NCI-H1092 (cell line): ENCODE data around the gene PRR20G.
"Not testable (repeated sequence)": the region's sequence is repeated elsewhere in the genome, so short reads cannot be mapped to it uniquely, and the experiment has no call there.

Source experiments
- DNase-seq: peaks from one replicate; lab custom pipeline; 2025; lab: John Stamatoyannopoulos, UW

Gene PRR20G

DNA sequence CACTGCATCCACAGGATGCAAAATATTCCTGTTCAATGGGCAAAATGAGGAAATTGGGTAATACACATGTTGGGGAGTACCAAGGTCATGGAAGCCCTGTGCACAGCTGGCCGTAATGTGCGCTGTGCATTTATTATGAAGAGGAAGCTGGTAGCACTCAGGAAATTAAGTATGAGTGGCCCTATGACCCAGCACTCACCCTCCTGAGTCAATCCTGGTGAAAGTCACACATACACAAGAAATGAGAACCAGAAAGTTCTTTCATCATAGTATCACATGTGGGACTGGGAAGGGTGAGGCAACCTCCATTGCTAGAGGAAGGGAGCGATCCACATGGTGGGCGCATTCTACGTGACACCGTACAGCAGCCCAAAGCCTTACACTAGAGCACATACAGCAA, 11.4 kb upstream of the PRR20G start:
- DNase-seq, result no peak

DNA sequence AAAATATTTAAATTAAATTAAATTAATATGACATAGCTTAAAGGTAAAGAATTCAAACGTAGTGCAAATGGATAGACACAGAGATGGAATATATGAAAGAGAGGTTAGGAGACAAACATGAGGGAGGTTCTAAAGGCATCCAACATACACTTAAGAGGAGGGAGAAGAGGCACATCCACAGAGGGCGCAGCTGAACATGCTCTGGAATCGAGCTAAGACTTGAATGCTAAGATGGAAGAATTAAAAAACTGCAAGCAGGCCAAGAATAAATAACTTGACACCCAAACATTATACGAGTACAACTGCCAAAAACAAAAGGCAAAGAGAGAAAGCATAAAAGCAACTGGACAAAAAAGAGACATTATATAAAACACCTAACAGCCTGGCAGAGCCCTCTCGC, 9.1 kb upstream of the PRR20G start:
- no peak for DNase-seq

DNA sequence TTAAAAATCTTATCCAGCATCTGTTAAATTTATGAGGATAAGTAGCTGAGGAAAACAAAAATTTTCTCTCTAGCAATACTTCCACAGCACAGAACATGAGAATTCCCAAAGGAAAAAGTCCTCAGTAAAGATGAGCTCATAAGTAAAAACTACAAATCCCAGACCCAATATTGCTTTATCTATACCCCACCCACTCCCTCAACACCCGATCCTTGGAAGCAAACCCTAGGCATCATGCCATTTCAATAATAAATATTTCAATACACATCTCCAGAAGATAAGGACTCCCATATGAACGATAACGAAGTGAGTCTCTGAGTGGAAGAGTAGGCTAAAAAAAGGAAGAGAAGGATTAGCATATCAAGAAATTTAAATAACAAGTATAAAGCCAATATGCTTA, 8.3 kb upstream of the PRR20G start:
- DNase-seq, result no peak

DNA sequence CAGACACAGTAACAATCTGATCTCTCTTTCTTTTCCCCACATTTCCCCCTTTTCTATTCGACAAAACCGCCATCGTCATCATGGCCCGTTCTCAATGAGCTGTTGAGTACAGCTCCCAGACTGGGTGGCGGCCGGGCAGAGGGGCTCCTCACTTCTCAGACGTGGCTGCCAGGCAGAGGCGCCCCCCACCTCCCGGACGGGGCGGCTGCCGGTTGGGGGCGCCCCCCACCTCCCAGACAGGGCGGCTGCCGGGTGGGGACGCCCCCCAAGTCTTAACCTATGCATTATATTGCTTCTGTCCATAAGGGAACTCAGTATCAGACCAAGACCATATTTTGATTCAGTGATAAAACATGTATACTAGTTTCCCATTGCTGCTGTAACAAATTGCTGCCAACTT, 5.8 kb upstream of the PRR20G start:
- DNase-seq, result not testable (repeated sequence)

DNA sequence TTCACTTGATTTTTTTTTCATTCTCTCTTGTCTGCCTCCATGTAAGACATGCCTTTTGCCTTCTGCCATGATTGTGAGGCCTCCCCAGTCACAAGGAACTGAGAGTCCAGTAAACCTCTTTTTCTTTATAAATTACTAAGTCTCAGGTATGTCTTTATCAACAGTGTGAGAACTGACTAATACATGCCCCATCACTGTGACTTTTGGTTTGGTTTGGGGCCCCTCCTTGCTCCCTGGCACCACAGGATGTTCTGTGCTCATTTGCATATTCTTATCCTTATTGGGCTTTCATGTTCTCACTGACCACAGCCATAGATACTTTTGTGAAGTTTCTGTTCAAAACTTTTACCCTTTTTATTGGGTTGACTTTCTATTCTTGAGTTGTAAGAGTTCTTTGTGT, 3.8 kb upstream of the PRR20G start:
- no peak for DNase-seq

DNA sequence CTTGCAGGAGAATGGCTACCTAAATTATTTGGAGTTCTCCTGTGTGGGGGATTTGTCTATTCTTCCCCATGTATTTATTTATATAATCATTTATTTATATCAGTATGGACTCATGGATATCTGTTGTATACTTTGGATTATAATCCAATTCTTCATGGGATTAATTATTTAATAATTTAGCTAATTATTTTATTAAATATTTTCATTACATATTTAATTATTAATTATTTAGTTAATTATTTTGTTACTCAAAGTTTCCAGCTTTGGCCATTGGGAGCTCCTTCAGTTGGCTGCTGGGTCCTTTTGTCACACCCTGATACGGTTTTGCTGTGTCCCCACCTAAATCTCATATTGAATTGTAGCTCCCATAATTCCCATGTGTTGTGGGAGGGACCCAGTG, 3.3 kb upstream of the PRR20G start:
- DNase-seq, result no peak

DNA sequence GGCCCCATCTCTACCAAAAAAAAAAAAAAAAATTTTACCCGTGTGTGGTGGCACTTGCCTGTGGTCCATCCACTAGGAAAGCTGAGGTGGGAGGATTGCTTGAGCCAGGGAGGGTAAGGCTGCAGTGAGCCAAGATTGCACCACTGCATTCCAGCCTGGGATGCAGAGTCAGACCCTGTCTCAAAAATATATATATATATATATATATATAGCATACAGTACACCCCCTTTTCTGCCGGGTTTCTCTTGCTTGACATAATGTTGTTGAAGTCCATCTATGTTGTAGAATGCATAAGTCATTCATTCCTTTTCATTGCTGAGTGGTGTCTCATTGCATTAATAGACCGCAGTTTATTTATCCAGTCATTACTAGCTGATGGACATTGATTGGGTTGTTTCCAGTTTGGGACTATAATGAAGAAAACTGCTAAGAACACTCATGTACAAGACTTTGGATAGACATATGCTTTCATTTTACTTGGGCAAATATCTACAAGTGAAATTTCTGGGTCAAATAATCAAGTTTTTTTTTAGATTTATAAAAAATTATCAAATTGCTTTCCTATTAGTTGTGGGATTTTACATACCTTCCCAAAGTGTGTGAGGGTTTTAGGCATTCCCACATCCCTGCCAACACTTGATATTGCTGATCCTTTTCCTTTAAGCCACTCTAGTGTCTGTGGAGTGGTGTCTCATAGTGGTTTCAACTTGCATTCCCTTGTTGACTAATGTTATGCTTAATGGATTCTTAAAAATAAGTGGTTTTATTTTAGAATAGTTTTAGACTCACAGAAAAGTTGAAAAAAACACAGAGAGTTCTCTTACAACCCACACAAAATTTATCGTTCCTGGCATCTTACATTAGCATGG, 2.1 kb upstream of the PRR20G start:
- DNase-seq, result no peak

DNA sequence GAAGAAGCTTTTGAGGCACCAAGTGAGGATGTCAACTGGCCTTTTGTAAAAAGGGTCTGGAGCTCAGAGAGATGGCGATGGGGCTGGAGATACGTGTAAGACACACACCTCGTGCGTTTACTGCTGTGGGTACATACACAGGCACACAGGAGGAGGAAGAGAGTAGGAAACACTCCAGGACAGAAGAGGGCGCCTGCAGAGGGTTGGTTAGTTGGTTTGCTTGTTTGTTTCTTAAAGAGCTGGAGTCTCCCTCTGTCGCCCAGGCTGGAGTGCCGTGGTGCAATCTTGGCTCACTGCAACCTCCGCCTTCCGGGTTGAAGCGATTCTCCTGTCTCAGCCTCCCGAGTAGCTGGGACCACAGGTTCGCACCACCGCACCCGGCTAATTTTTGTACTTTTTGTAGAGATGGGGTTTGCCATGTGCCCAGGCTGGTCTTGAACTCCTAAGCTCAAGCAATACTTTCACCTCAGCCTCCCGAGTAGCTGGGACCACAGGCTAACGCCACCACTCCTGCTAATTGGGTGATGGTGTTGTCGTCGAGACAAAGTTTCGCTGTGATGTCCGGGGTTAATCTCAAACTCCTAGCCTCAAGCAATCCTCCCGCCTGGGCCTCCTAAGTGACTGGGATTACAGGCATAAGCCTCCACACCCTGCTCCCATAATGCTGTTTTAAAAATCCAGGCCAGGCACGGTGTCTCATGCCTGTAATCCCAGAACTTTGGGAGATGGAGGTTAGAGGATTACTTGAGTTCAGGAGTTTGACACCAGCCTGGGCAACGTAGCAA, 1.3 kb upstream of the PRR20G start:
- no peak for DNase-seq

DNA sequence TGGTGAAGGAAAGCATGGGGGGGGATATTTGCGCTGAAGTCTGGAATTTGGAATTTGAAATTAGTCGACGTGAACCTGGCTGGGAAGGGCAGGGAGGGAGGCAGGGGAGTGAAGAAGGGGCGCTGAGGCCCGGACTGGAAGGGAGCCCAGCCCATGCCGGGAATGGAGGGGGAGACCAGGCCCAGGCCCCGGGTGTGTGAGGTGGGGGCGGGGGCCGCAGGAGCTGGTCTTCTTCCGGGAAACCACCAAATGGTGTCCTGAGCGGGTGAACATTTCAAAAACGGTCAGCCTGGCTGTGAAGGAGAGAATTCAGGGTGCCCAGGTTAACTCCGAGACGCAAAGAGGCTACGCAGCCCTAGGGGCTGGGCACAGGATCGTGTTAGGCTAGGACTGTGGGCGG, 497 bp upstream of the PRR20G start:
- DNase-seq, result no peak

DNA sequence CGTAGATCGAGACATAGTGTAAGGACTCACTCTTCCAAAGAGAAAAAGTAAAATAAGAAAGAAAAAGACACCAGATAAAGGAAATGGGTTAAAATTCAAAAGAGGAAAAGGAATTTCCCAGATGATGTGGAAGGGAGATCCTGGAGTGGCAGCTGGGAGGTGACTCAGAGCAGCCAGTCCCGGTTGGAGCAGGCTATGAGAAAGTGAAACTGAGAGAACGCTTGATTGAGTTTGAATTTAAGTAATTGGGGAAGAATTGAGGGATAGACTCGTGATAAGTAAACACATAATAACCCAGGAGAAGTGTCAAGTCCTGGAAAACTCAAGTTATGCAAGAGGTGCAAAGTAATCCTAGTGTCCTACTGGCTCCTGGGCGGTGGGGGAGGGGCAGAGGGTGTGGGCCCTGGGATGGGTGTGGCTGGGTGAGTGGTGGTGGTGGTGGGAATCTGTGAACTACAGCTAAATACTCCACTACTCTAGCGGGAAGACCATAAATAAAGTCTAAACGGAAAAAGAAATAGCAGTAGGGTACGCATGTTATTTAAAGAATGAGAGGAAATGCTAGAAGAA, 1.2 kb downstream of the PRR20G start:
- no peak for DNase-seq

DNA sequence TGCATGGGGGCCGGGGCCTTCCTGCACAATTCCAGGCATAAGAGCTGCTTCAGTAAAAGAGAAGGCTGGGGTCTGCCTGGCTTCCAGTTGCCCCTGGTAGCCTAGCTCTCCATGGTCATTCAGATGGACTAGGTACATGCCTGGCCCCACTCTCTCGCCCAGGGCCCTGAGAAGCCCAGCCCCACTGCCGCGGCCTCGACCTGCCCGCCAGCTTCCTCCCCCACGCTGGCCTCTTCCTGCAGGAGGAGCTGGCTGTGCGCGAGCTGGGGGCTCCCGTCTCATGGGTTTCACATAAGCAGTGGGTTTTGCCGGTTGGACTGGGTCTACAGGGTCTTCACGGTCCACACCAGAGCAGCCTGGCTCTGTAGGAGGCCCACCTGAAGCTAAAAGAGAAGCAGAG, 3.6 kb downstream of the PRR20G start:
- DNase-seq, result no peak

DNA sequence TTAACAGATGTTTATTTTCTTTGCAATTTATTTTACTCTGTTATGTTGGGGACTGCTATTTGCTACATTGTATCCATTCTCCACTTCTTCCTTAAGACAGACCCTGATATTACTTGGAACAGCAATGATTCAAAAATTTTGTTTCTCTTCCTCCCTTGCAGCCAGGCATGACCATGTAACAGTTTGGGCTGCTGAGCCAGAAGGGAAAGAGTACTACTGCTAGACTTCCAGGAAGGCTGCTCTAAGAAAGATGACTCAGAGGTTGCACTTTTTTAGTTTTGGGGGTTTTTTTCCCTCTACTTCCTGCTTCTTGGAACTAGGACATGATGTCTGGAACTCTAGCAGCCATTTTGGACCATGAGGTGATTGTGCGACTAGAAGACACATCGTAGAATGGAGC, 10.3 kb downstream of the PRR20G start:
- no peak for DNase-seq

DNA sequence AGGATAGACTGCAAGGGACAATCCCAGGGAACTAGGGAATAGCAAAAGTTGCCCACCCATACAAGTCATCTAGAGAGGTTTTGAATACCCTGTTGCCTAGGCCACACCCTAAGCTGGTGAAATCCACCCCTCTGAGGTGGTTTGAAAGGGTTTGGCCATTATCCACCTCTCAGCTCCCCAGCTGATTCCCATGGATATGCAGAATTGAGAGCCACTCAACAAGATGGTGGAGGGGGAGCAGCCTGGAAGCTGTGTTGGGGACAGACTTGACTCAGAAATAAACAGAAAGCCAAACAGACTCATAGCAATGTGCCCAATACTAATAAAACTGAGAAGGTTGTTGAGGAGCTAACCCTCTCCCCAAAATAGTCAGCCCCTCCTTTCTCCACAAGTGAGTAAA, 10.9 kb downstream of the PRR20G start:
- DNase-seq, result no peak

DNA sequence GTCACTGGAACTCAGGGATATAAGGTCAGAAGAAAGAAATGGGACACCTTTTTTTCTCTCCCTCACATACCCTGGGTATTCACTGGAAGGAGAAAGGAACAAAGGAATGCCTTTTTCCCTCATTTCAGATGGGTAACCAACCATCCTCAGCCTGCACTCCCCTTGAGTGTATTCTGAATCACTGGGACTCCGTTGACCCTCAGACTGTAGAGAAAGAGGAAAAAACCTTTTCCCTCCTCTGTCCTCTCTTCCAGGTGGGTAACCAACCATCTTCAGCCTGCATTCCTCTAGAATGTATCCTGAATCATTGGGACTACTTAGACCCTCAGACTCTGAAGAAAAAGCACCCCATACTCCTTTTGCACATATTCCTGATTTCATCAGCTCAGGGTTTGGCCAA, 11.4 kb downstream of the PRR20G start:
- no peak for DNase-seq

DNA sequence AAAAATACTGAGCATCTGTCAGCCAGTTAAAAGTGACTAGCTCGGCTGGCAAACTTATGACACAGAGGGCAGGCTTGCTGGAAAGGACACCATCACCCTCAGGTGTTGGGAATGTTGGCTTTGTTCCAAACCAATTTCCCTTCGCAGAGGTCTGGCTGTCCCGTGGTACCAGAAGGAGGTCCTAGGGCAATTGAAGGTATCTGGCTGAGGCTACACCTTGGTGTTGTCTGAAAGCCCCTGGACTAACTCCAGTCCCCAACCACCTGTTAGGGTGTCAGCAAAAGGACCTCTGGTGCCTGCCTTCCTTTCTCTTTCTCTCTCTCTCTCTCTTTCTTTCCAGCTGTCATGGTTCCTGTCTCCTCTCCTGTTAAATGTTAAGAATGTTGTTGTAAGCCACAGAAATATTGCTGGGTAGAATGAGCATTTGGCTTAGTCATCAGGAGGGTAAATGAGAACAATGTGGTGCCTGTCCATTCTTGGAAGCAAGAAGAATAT, 12.5 kb downstream of the PRR20G start:
- no peak for DNase-seq

DNA sequence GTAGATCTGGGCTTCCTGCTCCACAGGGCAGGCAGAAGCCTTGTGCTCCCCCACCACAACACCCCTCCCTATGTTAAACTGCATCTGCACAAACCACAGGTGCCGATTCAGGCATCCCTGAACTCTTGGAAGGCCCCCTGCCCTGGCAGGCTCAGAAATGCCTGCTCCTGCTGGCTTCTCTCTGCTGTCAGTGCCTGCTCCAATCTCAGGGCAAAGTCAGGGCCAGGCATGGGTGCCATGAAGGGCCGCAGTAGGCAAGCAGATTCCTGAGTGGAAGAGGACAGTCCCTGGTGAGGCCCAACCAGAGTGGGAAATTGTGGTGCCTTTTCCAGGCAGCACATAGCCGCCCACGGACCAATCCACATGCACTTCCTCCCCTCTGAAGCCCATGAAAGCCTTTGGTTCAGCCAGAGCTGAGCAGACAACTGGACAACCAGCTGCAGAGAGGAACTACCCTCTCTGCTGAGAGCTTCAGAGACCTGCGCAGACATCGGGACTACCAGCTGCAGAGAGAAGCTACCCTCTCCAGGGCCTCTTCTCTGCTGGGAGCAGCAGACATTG, 13.6 kb downstream of the PRR20G start:
- no peak for DNase-seq

DNA sequence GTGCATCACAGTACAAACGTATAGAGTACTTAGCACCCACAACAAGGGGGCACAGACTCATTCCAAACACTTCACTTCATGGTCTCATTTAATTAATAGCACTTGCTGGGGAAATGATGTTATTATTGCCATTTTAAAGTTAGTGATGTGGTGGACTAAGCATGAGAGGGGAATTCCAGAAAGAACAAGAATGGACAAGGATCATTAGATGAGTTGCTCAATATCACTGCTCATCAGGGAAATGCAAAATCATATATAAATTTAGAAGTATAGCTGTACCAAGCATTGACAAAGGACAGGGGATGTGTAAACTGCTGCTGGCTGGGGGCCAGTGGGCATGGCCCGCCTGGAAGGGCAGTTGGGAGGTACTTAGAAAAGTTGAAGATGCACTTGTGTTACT, 14.6 kb downstream of the PRR20G start:
- DNase-seq, result no peak

DNA sequence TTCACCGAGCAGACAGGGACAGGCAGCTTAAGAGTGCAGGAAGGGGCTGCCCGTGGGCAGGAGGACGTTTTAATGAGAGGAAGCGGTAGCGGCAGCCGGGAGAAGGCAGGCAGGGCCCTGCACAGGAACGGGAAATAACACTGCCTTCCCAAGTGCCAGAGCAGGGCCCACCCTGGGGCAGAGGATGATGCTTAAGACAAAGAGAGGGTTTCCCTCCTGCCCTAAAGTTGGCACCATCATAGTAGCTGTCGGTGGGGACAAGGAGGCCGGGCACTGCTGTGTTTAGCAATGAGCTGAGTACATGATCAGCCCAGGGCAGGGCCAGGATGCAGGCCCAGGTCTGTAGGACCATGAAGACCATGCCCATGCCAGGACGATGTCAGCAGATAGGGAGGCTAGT, 21.7 kb downstream of the PRR20G start:
- DNase-seq, result no peak

DNA sequence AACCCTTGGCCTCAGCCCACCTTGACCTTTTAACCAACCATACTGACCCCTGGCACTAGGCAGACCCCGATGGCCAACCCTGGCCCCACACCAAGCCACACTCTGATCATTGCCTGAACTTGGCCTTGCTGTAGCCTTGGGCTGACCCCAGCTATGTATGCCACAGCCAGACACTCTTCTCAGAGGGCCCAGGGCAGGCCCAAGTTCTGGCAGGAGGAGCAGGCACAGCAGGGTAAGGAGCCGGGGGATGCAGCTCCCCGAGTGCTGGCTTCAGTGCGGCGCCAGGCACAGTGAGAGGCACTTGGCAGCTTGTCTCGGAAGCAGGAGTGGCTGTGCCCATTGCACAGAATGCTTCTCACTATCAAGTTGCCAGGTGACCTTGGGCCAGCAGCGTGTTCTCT, 22.3 kb downstream of the PRR20G start:
- no peak for DNase-seq

DNA sequence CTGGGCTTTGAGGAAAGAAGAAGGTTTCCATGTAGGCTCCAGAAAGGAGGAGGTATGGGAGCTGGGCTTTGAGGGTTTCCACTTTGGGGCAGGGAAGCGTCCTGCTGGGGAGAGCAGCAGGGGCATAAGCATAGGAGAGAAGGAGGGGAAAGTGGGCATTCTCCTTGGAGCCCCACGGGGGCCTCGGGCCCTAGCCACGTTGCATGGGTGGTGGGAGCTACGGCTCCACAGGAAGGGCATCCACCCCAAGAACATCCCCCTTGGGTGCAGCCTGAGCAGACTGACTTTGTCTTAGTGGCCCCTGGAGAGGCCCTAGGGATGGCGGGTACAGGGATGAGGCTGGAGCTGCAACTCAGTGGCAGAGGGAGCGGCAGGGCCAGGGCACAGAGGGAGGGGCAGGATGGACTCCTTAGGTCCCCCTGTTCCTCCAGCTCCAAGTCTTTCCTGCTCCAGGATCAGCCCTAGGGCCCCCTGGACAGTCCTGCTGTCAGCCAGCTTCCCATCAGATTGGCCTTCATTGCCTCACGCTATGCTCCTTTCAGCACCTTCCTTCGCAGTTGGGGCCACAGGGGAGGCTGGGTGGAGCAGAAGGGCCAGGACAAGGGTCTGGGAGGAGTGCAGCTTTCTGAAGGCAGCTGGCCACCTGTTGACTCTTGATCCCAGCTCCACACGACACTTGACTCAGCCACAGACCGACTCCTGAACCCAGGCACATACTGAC, 22.9 kb downstream of the PRR20G start:
- no peak for DNase-seq

DNA sequence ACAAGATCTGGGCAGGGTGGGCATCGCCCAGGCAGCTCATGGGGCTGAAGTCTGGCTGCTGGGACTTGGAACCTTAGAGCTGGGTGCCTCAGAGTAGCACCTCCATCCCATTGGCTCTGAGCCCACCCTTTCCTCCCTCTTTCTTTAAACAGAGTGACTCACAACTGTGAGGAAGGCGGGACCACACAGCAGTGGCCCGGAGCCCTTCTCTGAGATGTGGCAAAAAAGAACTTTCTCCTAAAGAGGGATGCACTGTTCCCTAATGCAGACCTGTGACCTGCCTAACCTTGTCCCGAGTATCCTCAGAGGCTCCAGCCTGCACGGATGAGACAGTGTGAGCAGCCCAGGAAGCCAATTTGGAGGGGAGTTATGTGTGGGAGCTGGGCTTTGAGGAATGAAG, 23.6 kb downstream of the PRR20G start:
- DNase-seq, result no peak
